ENCODE results near the gene ZNF385B.

Gene ZNF385B

GRCh38 chr2:179578171-179578916, 283.1 kb downstream of the ZNF385B start:
- DNase-seq, result no peak

DNA sequence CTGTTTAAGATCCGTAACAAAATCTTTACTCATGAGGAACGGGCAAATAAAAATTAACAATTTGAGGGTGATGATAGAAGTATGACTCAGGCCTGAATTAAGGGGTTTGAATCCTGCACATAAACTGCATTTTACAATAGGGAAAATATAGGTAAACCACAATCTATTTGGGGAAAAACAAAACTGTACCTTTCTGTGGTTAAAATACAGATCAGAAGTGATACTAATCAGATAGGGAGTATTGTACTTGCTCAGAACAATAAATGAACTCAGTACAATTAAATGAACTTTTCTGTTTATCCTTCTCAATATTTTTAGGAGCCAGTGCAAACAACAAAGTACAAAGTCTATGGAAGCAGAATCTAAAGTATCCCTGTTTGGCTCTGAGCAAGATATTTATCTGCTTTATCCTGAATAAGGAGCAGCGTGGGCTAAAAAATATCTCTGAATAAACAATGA, 287.3 kb downstream of the ZNF385B start:
- DNase-seq, result no peak

GRCh38 chr2:179572544-179572943, 288.9 kb downstream of the ZNF385B start:
- DNase-seq, result no peak

- DNase-seq, result no peak
Measured at GRCh38 chr2:179571721-179572120, 289.7 kb downstream of the ZNF385B start.

GRCh38 chr2:179571252-179571651, 290.2 kb downstream of the ZNF385B start:
- no peak for DNase-seq

DNA sequence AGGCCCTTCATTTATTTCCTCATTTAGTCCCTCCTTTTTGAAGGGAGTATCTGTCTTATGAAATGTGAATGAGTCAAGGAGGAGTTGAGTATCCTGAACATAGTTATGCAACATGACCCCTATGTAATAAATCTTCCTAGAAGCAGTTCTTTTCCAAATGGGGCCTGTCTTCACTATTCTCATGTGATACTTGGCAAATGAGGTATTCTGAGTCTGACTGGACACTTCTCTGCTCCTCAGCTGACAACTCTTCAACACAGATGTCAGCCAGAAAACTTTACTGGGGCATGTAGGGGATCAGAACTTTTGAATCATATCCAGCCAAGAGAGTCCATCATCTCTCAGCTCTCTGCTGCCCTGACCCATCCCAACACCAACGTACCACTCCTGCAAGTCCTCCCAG, 291.6 kb downstream of the ZNF385B start:
- DNase-seq, result no peak

GRCh38 chr2:179565807-179566206, 295.6 kb downstream of the ZNF385B start:
- DNase-seq, result no peak

DNA sequence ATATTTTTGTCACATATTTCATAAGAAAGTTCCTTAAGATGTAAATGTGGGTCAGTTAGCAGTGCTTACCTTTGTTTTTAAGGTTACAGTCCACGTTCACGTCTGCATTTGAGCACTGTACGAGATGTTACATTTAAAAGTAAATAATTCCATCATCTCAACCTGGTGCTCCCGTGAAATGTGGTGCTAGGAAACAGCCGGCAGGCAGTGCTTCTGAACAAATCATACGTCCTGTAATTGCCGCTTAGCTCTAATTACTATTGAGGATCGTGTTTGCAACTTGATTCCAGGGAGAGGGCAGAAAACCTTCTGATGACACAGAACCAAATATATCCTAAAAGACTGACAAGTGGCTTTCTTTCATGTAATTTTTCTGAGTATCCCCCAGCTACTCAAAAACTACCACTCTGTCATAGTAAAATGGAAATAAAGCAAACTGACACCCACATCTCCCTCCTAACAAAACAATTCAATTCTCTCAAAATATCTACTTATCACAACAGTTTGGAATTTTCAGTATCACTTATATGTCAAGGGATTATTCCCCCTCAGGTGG, 299.0 kb downstream of the ZNF385B start:
- no peak for DNase-seq

DNA sequence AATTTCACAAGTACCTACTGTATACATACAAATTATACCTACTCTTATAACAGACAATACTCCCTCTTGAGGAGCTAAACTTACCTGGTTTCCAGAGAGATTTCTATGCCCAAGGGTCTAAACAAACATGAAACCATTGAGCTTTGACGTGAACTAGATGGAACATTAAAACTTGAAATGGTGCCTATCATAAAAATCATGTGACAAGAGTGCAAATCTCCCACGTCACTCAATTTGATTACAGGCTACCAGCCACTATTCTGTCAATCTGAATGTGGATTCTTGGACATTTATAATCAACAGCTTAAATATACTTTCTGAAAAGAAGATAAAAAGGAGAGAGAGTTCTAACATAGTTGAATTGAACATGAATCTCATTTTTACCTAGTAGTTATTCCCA, 299.7 kb downstream of the ZNF385B start:
- no peak for DNase-seq

DNA sequence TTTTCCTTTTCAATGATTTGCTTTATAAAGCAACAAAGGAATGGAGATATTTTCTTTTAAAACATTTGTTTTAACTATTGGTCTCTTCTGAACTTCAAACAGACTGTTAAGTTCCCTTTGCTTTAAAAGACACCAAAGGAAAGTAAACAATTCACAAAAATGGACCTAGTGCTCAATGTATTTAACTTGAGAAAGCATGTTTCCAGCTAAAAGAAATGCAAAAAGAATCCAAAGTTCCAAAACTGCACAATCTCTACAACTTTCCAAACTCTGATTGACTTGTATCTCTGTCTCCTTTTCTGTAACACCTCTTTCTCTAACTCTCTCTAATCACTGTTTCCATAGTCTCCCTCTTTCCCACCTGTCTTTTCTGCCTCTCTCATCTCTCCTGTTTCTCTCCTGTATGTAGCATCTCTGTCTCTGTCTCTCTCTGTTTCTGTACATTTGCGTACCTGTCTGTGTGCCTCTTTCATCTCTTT, 301.1 kb downstream of the ZNF385B start:
- no peak for DNase-seq

GRCh38 chr2:179559108-179559806, 302.2 kb downstream of the ZNF385B start:
- DNase-seq, result no peak

DNA sequence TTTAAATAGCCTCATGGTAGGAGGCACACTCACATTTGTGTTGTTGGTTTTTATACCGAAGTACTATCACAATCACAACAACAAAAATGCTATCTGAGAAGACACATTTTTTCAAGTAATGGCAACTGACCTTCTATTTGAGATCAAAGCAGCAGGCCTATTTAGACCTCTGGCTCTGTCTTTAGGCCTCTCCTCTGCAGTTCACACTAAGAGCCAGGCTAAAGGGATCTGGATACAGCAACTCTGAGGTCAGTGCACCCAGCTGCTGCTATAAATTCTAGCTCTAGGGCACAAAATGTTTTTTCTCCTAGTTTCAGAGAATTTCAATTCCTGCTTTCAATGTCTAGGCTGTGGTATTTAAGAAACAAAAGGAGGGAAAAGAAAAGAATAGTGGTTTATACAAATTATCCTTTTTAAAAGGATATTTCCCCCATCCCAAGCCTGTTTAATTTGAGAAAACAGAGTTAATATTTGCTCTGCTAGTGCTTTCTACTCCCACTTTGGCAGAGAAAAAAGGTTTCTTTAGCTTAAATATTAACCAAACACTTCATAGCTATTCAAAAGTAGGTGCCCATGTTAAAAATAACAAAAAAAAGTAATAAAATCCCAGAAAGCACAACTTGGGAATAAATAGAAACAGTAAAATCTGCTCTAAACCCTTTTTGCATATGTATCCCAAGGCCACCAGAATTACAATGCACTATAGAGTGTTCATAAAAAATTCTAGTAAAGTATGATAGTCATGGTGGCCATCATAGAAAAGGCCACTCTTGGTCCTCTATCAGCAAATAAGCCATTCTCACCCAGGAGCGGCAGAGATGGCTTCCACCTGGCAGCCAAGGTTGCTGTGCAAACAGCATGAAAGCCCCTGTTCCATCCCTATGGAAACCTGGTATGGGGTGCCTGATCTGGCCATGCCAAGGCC, 303.1 kb downstream of the ZNF385B start:
- no peak for DNase-seq

- no peak for DNase-seq
Measured at GRCh38 chr2:179556425-179556824, 305.0 kb downstream of the ZNF385B start.

DNA sequence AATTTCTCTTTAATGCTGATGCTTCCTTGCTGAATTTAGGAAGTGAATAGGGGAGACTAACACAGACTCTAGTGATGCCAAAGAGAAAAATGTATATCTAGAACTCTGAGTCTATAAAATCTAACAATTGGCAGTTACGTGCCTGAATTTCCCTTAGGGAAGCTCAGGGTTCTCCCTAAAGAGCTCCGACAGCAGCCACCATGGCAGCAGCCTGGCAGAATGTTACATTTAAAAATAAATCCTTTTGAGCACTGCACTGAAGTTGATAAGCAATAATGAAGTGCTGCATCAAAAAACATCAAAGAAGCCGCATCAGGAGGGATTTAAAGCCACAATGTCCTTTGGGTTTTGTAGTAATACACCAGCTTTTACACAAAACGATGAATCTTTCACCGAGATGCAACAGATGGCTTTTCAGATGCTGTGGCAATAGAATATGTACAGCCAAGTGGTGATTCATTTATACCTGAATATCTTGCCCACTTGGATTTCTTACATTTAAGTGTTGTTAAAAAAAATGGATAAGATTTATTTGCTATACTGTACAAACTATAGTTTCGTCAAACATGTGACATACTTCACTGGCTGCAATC, 305.6 kb downstream of the ZNF385B start:
- no peak for DNase-seq

GRCh38 chr2:179554639-179555386, 306.6 kb downstream of the ZNF385B start:
- no peak for DNase-seq

- DNase-seq, result no peak
Measured at GRCh38 chr2:179553382-179553781, 308.0 kb downstream of the ZNF385B start.

DNA sequence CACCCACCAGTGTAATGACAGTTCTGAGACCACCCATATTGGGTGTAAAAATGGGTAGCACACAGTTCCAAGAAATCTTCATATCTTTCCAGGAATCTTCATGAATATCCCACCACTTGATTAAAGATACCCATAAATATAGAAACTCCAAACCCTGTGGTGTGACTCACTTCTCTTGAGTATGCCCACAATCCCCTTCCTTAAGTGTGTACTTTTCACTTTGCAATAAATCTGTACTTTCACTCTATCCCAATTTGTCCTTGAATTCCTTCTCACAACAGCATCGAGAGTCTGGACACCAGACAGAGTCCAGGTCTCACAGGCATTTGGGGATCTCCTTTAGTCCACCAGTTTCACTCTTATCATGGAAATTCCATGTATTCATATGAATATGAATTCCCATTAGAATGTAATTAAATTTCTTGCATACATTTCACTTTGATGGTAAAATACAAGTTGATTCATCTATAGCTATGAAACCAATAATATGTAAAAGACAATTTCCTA, 309.8 kb downstream of the ZNF385B start:
- no peak for DNase-seq

DNA sequence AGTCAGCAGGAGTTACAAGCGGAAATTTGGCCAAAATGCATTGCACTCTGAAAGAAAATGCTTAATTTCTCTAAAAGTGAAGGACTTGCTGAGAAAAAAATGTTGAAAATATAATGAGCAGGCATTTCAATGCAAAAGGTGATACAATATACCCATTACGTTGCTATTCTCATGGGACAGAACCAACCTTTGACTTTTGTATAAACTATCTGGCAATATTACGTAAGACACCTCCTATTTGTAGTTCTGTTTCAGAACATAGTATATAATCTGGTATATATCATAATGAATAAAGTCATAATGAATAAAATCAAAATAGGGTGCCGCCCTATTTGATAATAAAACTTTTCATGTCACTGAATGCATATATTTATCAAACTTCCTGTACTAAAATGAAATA, 310.6 kb downstream of the ZNF385B start:
- DNase-seq, result no peak

DNA sequence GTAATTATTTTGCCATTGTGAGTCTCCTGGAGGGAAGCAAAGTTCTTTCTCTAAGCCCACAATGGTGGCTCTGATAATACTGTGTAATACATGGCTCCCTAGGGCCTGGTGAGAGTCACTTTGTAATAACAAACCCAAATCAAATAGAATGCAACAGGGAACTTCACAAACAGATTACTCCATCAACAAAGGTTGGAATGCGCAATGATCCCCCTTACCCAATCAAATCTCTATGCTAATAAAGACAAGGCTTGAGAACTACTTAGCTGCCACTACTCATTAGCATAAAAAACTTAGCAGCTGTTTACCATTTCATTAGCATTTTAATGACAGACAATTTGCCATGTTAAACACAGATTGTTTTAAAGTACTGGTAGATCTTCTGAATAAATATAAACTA, 311.2 kb downstream of the ZNF385B start:
- no peak for DNase-seq

- DNase-seq, result no peak
Measured at GRCh38 chr2:179546656-179547055, 314.8 kb downstream of the ZNF385B start.

- no peak for DNase-seq
Measured at GRCh38 chr2:179545024-179545423, 316.4 kb downstream of the ZNF385B start.
